GM03348 (cell line): Measurements from ENCODE around the gene OR3A3.

Experiments used
- DNase-seq: peaks from one replicate; pipeline ENCODE4 v3.0.0; 2012; ENCODE audit warnings: low spot score

Gene OR3A3

GRCh38 chr17:3472137-3472536, 61.0 kb downstream of the OR3A3 start:
- DNase-seq = no peak
